ENCODE measurements around the gene RAB12. TPM values are rescaled to one million over a fixed set of nuclear protein-coding genes. Genes with fewer than 3 reads are reported as not detected.

The RAB12 gene
- total RNA-seq, 1 experiment from 2014 or later: 51.3 TPM

- Histone ChIP-seq H2BK120ac (ENCODE audit: low read depth, low read length, poor library complexity, severe bottlenecking) (no peak overlapping the region), H2AK5ac (ENCODE audit: insufficient read length, low read length) (no peak overlapping the region), H3K79me2 (ENCODE audit: insufficient read depth, low read length) (no peaks in the 10 kb centered on the region), H4K8ac (replicated peaks; ENCODE audit: insufficient read length, low read depth, low read length) (no peak overlapping the region), H2BK20ac (ENCODE audit: low read depth, low read length, poor library complexity, severe bottlenecking) (no peak overlapping the region), H4K5ac (ENCODE audit: insufficient read length, low read depth, low read length) (no peak overlapping the region), H4K91ac (ENCODE audit: insufficient read length, low read depth, low read length) (no peak overlapping the region), H3K9me3 (ENCODE audit: control insufficient read depth, low read depth, low read length) (no peaks in the 10 kb centered on the region), H3K23me2 (ENCODE audit: insufficient read length, low read depth, low read length, poor library complexity, severe bottlenecking) (no peaks in the 10 kb centered on the region), H3K56ac (ENCODE audit: insufficient read length, low read depth, low read length) (no peak overlapping the region), H2BK15ac (ENCODE audit: low read depth, low read length) (no peak overlapping the region), H3K4ac (ENCODE audit: low read depth, low read length) (no peak overlapping the region), H3K18ac (ENCODE audit: insufficient read length, low read depth, low read length) (no peak overlapping the region), H3K27me3 (ENCODE audit: insufficient read depth, low read length) (no peaks in the 10 kb centered on the region), H4K20me1 (ENCODE audit: control insufficient read depth, insufficient read depth, insufficient read length) (no peaks in the 10 kb centered on the region), H2BK12ac (ENCODE audit: insufficient read length, low read depth, low read length) (no peak overlapping the region), H2AFZ (ENCODE audit: low read length) (no peak overlapping the region), H3K9ac (ENCODE audit: extremely low read depth, insufficient read length, low read length) (no peak overlapping the region), H3K14ac (ENCODE audit: insufficient read depth, low read length) (no peak overlapping the region), H3K27ac (ENCODE audit: insufficient read length, low read depth, low read length) (no peak overlapping the region), H3K79me1 (ENCODE audit: insufficient read depth, low read depth, low read length, poor library complexity, severe bottlenecking) (no peaks in the 10 kb centered on the region), H3K4me2 (ENCODE audit: insufficient read depth, insufficient read length, low read length) (no peak overlapping the region), H3K4me1 (ENCODE audit: insufficient read depth, low read length) (no peaks in the 10 kb centered on the region), H2BK5ac (ENCODE audit: insufficient read length, low read length) (no peak overlapping the region), H3K23ac (ENCODE audit: insufficient read length, low read depth, low read length) (no peak overlapping the region), H3T11ph (ENCODE audit: low read length) (no peak overlapping the region)
- no peak for DNase-seq
- Mint-ChIP-seq H3K9me3 (peaks cover 13% of the 10 kb centered on the region in 2 experiments), H3K27me3 (ENCODE audit: low read depth) (no peaks in the 10 kb centered on the region; the same call in 1 of the 2 replicates), H3K4me3 (no peak overlapping the region), H3K27ac (peak overlapping the region in 1 of 3 experiments; percentile 15; a peak in 2 of 7 replicates), H3K4me1 (peaks cover 11 to 13% of the 10 kb centered on the region in 2 experiments), H3K36me3 (ENCODE audit: insufficient read depth in 1 of 3, low read depth in 3 of 3) (peaks cover 33 to 48% (median 40%) of the 10 kb centered on the region in 3 experiments)
- TF ChIP-seq CTCF (conservative IDR thresholded peaks at IDR 0.05): no peak
- WGBS (ENCODE audit: extremely low coverage, insufficient read length, low lambda C conversion rate): no CpG with 5 or more reads among the region's 3 CpGs
Measured at GRCh38 chr18:8643326-8643878, 34.2 kb downstream of the RAB12 start.
